Retinal pigment epithelial cell (primary cell): ENCODE data around the gene MARCHF2.
A peak's percentile ranks its signal among the peaks of the same experiment; 100 is the strongest.

Experiments used
- DNase-seq: peaks from one replicate; pipeline ENCODE4 v3.0.0-alpha.2; 2010; ENCODE audit warnings: low read depth
- H3K4me3 ChIP-seq: 2 replicates; pipeline ENCODE4 v1.5.1; 2011; ENCODE audit warnings: mild to moderate bottlenecking, low read length, control low read depth, moderate library complexity
- CTCF ChIP-seq: conservative IDR thresholded peaks from 2 replicates; pipeline ENCODE4 v1.5.1; 2011; ENCODE audit warnings: low read depth, low read length, control low read depth, inconsistent platforms

The MARCHF2 gene

GRCh38 chr19:8392017-8392591 is 21.0 kb upstream of the MARCHF2 start:
- H3K4me3 ChIP-seq = no peak overlapping the region
- no peak for DNase-seq
- TF ChIP-seq CTCF = no peak

GRCh38 chr19:8393192-8393870 is 19.8 kb upstream of the MARCHF2 start:
- no peak overlapping the region for H3K4me3 ChIP-seq
- no peak for TF ChIP-seq CTCF
- no peak for DNase-seq

- H3K4me3 ChIP-seq = no peak overlapping the region
- TF ChIP-seq CTCF = no peak
- no peak for DNase-seq
Measured at GRCh38 chr19:8393871-8394250, 19.2 kb upstream of the MARCHF2 start.

- no peak for TF ChIP-seq CTCF
- no peak for DNase-seq
- H3K4me3 ChIP-seq = no peak overlapping the region
Measured at GRCh38 chr19:8395621-8396082, 17.5 kb upstream of the MARCHF2 start.

- no peak for TF ChIP-seq CTCF
- DNase-seq = no peak
- no peak overlapping the region for H3K4me3 ChIP-seq
Measured at GRCh38 chr19:8396185-8396562, 16.9 kb upstream of the MARCHF2 start.

GRCh38 chr19:8396563-8397203 is 16.4 kb upstream of the MARCHF2 start:
- DNase-seq = no peak
- TF ChIP-seq CTCF = peak; percentile 72
- no peak overlapping the region for H3K4me3 ChIP-seq

- DNase-seq = no peak
- TF ChIP-seq CTCF = no peak
- no peak overlapping the region for H3K4me3 ChIP-seq
Measured at GRCh38 chr19:8397271-8397670, 15.8 kb upstream of the MARCHF2 start.
